GM13976 (cell line): ENCODE results near the gene CALML5.

Experiments
- DNase-seq: peaks from one replicate; pipeline ENCODE4 v3.0.0; 2012; ENCODE audit warnings: low spot score
- in situ Hi-C: fragments of 300-500 bp; cut with MboI; formaldehyde crosslinking; loops from one replicate; pipeline ENCODE4 v1.12.0; 2022; ENCODE audit warnings: low sequenced_read_pairs, mixed read lengths, inconsistent platforms; ENCODE audit not compliant: unreplicated experiment
- TF ChIP-seq, protein P1 (sequence below): IDR thresholded peaks from 2 replicates; pipeline ENCODE4 v1.5.1; 2012; ENCODE audit warnings: borderline replicate concordance, mild to moderate bottlenecking; ENCODE audit not compliant: insufficient read depth; ENCODE audit errors: extremely low read depth, missing control alignments, control extremely low read depth

Gene CALML5

DNA sequence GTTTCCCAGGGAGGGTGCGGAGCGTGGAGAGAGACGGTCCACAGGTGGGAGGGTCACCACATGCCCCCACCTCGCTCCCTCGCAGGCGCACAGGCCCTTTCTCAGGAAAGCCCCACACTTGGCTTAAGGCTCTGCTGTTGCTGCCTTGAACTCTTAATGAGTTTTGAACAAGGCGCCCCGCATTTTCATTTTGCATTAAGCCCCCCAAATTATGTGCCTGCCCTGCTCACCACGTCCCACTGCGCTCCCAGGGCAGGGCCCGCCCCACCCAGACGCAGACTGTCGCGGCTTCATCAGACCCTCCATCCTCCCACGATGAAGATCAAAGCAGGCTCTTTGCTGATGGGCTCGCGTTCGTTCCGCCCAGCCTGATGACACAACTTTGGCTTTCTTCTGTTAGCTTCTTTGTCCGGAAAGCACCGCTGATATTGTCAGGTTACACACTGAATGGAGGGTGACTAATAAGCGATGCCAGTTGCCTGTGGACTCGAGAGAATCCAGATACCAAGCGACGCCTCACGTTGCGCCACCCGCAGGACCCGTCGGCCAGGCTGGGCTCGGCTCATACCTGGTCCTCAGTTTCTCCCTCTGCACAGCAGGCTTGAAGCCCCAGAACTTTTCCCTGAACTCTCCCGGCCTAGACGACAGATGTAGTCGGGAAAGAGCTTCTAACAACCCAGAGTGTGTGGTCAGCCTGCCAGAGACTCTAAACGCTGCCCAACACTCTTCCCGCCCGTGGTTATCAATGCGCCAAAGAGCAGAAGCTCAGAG is 34.9 kb upstream of the CALML5 start:
- in situ Hi-C loops = no loop called here
- TF ChIP-seq, protein P1, sequence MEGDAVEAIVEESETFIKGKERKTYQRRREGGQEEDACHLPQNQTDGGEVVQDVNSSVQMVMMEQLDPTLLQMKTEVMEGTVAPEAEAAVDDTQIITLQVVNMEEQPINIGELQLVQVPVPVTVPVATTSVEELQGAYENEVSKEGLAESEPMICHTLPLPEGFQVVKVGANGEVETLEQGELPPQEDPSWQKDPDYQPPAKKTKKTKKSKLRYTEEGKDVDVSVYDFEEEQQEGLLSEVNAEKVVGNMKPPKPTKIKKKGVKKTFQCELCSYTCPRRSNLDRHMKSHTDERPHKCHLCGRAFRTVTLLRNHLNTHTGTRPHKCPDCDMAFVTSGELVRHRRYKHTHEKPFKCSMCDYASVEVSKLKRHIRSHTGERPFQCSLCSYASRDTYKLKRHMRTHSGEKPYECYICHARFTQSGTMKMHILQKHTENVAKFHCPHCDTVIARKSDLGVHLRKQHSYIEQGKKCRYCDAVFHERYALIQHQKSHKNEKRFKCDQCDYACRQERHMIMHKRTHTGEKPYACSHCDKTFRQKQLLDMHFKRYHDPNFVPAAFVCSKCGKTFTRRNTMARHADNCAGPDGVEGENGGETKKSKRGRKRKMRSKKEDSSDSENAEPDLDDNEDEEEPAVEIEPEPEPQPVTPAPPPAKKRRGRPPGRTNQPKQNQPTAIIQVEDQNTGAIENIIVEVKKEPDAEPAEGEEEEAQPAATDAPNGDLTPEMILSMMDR = no peak

DNA sequence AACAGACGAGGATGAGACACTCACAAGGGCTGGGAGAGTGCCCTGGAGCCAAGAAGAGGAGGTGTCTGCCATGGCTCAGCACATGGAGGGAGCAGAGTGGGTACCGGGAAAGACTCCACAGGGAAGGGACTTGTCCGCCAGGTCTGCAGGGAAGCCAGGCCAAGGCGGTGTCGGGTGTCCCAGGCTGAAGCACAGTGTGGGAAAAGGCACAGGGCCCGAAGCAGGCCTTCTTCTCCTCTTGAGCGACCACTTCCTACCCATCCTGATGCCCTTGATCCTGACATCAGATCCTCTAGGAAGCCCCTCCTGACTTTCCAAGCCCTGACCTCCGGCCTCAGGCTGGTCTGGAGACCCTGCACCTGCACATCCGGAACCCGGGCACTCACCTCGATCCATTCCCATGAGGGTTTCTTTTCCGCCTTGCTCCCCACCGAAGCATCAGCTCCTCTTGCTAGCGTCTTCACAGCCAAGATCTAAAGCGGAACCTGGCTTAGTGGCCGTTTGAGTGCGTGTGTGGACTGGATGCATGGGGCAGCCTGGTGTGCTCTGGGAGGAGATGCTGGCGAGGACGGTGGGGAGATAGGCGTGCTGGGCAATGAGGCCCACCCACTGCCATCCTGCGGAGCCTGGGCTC is 33.8 kb upstream of the CALML5 start:
- TF ChIP-seq, protein P1 = no peak
- no peak for DNase-seq
- in situ Hi-C loops = no loop called here

More for the DNA sequence above, 34.9 kb upstream of the CALML5 start:
- DNase-seq = no peak

DNA sequence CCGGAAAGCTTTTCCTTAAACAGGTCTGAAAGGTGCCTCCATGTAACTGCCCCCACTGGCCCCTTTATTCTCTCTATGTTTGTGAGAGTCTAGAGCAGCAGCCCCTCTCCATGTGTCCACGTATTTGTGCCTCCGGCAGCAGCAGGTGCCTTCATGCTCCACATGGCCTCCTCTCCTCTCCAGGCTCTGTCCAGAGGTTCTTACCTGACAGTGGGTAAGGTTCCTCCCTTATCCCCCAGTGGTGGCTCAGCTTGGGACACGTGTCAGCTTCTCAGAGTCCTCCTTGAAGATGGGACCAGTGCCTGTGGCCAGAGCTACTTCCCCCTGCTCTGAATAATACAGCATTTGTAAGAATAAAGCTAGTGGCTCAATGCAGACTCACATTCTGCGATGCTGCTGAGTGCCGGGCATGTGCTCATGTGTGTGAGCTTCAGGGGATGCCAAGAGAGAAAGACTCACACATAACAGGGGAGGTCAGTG is 33.3 kb upstream of the CALML5 start:
- in situ Hi-C loops = no loop called here
- TF ChIP-seq, protein P1 = no peak
- no peak for DNase-seq

DNA sequence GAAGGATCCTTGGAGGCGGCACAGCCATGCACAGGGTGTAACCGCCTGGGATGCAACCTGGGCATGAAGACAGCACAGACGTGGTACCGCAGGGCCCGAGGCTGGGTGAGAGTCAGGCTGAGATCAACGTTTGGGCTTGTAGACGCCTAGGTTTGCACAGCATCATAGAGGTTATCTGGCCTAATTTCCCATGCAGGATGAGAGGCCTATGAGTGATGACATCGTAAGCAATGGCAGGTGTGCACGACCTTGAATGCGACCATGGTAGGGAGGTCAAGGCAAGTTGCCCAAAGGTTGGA is 32.9 kb upstream of the CALML5 start:
- TF ChIP-seq, protein P1 = no peak
- no peak for DNase-seq
- in situ Hi-C loops = no loop called here

DNA sequence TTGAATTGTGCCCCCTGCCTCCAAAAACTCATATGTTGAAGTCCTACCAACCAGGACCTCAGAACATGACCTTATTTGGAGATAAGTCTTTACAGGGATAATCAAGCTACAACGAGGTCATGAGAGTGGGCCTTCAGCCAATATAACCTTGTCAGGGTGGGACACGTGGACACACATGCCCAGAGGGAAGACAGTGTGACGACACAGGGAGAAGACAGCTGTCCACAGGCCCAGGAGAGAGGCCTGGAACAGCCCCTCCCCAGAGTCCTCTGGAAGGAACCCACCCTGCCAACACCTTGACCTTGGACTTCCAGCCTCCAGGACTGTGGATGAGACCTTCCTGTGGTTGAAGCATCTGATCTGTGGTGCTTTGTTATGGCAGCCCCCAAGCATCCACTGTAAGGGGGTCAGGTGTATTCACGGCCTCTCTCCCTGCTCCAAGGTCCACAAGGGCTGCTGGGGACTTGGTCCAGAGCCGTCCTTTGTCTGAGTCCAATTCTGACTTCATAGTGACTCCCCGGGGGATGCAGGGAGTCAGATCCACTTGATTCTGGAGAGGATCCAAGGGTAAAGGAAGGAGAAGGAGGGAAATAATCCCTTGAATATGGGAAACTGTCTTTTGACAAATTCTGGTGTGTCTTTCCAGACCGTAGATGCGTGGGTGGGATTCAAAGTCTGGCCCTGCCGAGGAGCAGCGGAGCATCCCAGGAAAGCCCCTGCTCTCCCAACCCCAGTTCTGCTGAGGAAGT is 32.4 kb upstream of the CALML5 start:
- TF ChIP-seq, protein P1 = no peak
- in situ Hi-C loops = no loop called here

DNA sequence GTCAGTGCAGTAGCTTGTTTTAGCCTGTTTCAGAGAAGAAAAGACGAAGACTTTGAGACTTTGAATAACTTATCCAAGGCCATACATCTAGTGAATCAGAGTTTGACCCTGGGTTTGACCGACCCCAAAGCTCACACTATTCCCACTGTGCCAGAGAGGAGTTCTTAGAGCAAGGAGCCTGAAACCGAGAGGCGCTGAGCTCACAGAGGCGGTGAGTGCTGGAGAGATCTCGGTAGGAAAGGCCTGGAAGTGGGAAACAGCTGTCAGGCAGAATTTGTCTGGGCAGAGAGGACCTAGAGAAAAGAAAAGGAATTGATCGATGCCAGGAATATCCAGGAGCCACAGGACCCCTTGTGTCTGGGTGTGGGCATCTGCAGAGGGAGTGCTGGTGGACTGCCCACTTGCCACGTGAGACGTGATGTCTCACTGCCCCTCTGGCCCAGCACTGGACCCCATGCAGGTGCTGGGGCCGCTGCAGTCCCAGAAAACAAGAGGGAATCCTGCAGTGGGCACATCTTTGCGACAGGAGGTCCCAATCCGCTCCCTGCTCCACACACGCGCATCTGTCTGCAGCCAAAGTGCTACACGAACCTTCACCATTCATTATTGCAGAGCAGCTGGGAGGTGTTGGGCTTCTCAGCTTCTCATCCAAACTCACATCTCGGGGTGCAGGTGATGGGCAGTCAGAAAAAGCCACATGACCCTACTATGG is 31.6 kb upstream of the CALML5 start:
- DNase-seq = no peak
- in situ Hi-C loops = no loop called here
- TF ChIP-seq, protein P1 = no peak

More for the DNA sequence above, 32.4 kb upstream of the CALML5 start:
- no peak for DNase-seq
